NCI-H1092 (cell line): ENCODE data around the gene TGM1.

Source experiments
- DNase-seq: peaks from one replicate; lab custom pipeline; 2025; lab: John Stamatoyannopoulos, UW

Gene TGM1

GRCh38 chr14:24292118-24292807, 29.3 kb upstream of the TGM1 start:
- no peak for DNase-seq

- no peak for DNase-seq
Observed at GRCh38 chr14:24291446-24292117, 28.6 kb upstream of the TGM1 start.

- DNase-seq: no peak
Observed at GRCh38 chr14:24290746-24291145, 27.8 kb upstream of the TGM1 start.

GRCh38 chr14:24289649-24290280, 26.8 kb upstream of the TGM1 start:
- no peak for DNase-seq

- DNase-seq: no peak
Observed at GRCh38 chr14:24286996-24287395, 24.0 kb upstream of the TGM1 start.

GRCh38 chr14:24285351-24285750, 22.4 kb upstream of the TGM1 start:
- DNase-seq: no peak

- DNase-seq: no peak
Observed at GRCh38 chr14:24284501-24285035, 21.6 kb upstream of the TGM1 start.

- DNase-seq: no peak
Observed at GRCh38 chr14:24283796-24284460, 21.0 kb upstream of the TGM1 start.

GRCh38 chr14:24282736-24283135, 19.8 kb upstream of the TGM1 start:
- no peak for DNase-seq

GRCh38 chr14:24281636-24282035, 18.7 kb upstream of the TGM1 start:
- no peak for DNase-seq

GRCh38 chr14:24280797-24281460, 18.0 kb upstream of the TGM1 start:
- no peak for DNase-seq

GRCh38 chr14:24279301-24280186, 16.6 kb upstream of the TGM1 start:
- DNase-seq: no peak

- DNase-seq: no peak
Observed at GRCh38 chr14:24278424-24278823, 15.4 kb upstream of the TGM1 start.

- no peak for DNase-seq
Observed at GRCh38 chr14:24277606-24278321, 14.8 kb upstream of the TGM1 start.

- no peak for DNase-seq
Observed at GRCh38 chr14:24277071-24277470, 14.1 kb upstream of the TGM1 start.

- no peak for DNase-seq
Observed at GRCh38 chr14:24274101-24274543, 11.1 kb upstream of the TGM1 start.

- no peak for DNase-seq
Observed at GRCh38 chr14:24273422-24273998, 10.5 kb upstream of the TGM1 start.

GRCh38 chr14:24272467-24272866, 9.5 kb upstream of the TGM1 start:
- DNase-seq: no peak

- DNase-seq: no peak
Observed at GRCh38 chr14:24271834-24272263, 8.9 kb upstream of the TGM1 start.
